Astrocyte (in vitro differentiated cells and primary cell): ENCODE data around the gene RMP24.

ENCODE experiments used
- CTCF ChIP-seq: IDR thresholded peaks from 2 replicates; pipeline ENCODE4 v1.5.1; 2011; ENCODE audit warnings: low read depth, mild to moderate bottlenecking, inconsistent platforms, low read length, moderate library complexity; ENCODE audit not compliant: insufficient read depth
- EZH2 ChIP-seq: IDR thresholded peaks from 2 replicates; pipeline ENCODE4 v1.6.1; 2012; ENCODE audit warnings: mild to moderate bottlenecking, low read length, inconsistent platforms; ENCODE audit not compliant: insufficient read depth

GRCh38 chr18:35938562-35938961, 33.9 kb upstream of the RMP24 start:
- TF ChIP-seq EZH2 (no peak), CTCF (no peak)
